ENCODE measurements around the gene AK8.

DNA sequence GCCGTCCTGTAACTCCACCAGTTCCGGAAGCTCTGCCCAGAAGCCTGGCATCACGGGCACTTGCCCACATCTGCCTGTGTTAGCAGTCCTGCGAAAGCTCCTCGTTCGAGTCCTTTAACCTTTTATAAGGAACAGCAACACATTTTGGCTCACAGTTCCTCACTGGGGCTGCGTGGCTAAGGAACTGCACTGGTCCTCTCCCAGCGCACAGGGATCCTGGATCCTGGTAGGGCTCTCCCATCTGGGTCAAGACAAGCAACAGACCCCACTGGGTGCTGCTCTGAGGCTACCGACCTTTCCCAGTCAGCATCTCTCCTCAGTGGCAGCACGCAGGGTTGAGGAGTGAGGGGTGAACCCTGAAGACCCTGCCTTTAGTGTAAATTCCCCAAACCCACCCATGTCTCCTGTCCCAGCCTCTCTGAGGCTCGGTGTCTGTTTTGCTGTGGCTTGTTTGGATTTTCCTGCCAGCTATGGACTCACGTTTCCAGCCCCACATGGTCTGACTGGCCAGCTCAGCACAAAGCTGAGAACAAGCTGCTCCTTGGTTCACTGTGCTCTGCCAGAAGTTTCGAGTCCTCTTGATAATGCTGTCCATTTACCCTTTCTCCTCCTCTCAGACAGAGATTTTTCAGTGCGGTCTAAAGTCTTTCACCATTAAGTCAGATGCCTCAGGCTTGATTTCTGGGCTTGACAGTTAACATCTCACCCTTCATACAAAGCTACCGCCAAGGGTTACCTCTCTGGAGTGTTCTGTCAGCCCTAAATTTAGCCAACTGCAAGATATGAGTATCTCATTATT is 80.0 kb downstream of the AK8 start:
- TF ChIP-seq POLR2A (IDR thresholded peaks at IDR 0.05; ENCODE audit: borderline replicate concordance, extremely low read depth, insufficient read depth, insufficient read length), result no peak
- TF ChIP-seq, protein P1, sequence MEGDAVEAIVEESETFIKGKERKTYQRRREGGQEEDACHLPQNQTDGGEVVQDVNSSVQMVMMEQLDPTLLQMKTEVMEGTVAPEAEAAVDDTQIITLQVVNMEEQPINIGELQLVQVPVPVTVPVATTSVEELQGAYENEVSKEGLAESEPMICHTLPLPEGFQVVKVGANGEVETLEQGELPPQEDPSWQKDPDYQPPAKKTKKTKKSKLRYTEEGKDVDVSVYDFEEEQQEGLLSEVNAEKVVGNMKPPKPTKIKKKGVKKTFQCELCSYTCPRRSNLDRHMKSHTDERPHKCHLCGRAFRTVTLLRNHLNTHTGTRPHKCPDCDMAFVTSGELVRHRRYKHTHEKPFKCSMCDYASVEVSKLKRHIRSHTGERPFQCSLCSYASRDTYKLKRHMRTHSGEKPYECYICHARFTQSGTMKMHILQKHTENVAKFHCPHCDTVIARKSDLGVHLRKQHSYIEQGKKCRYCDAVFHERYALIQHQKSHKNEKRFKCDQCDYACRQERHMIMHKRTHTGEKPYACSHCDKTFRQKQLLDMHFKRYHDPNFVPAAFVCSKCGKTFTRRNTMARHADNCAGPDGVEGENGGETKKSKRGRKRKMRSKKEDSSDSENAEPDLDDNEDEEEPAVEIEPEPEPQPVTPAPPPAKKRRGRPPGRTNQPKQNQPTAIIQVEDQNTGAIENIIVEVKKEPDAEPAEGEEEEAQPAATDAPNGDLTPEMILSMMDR (IDR thresholded peaks at IDR 0.05 in 2 of 3, conservative IDR thresholded peaks at IDR 0.05 in 1 of 3; ENCODE audit: borderline replicate concordance in 1 of 3, insufficient read depth in 1 of 3, low read depth in 2 of 3, low read length in 2 of 3), result no peak
- no peak for TF ChIP-seq SP1 (IDR thresholded peaks at IDR 0.05; ENCODE audit: low read depth)
- no peak for TF ChIP-seq SRF (IDR thresholded peaks at IDR 0.05; ENCODE audit: low read depth)
- no peak for TF ChIP-seq YY1 (IDR thresholded peaks at IDR 0.05; ENCODE audit: extremely low read depth, insufficient replicate concordance, low read depth, low read length)
- no peak for TF ChIP-seq EZH2phosphoT487 (IDR thresholded peaks at IDR 0.05; ENCODE audit: borderline replicate concordance)
- no peak for TF ChIP-seq EZH2 (IDR thresholded peaks at IDR 0.05)
- TF ChIP-seq, protein P2, sequence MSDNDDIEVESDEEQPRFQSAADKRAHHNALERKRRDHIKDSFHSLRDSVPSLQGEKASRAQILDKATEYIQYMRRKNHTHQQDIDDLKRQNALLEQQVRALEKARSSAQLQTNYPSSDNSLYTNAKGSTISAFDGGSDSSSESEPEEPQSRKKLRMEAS (IDR thresholded peaks at IDR 0.05), result no peak
- no peak for TF ChIP-seq ZNF274 (IDR thresholded peaks at IDR 0.05; ENCODE audit: low read depth, low read length)
- TF ChIP-seq, protein P3, sequence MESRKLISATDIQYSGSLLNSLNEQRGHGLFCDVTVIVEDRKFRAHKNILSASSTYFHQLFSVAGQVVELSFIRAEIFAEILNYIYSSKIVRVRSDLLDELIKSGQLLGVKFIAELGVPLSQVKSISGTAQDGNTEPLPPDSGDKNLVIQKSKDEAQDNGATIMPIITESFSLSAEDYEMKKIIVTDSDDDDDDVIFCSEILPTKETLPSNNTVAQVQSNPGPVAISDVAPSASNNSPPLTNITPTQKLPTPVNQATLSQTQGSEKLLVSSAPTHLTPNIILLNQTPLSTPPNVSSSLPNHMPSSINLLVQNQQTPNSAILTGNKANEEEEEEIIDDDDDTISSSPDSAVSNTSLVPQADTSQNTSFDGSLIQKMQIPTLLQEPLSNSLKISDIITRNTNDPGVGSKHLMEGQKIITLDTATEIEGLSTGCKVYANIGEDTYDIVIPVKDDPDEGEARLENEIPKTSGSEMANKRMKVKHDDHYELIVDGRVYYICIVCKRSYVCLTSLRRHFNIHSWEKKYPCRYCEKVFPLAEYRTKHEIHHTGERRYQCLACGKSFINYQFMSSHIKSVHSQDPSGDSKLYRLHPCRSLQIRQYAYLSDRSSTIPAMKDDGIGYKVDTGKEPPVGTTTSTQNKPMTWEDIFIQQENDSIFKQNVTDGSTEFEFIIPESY (IDR thresholded peaks at IDR 0.05; ENCODE audit: extremely low read depth, insufficient replicate concordance, low read length), result no peak
- TF ChIP-seq, protein P4, sequence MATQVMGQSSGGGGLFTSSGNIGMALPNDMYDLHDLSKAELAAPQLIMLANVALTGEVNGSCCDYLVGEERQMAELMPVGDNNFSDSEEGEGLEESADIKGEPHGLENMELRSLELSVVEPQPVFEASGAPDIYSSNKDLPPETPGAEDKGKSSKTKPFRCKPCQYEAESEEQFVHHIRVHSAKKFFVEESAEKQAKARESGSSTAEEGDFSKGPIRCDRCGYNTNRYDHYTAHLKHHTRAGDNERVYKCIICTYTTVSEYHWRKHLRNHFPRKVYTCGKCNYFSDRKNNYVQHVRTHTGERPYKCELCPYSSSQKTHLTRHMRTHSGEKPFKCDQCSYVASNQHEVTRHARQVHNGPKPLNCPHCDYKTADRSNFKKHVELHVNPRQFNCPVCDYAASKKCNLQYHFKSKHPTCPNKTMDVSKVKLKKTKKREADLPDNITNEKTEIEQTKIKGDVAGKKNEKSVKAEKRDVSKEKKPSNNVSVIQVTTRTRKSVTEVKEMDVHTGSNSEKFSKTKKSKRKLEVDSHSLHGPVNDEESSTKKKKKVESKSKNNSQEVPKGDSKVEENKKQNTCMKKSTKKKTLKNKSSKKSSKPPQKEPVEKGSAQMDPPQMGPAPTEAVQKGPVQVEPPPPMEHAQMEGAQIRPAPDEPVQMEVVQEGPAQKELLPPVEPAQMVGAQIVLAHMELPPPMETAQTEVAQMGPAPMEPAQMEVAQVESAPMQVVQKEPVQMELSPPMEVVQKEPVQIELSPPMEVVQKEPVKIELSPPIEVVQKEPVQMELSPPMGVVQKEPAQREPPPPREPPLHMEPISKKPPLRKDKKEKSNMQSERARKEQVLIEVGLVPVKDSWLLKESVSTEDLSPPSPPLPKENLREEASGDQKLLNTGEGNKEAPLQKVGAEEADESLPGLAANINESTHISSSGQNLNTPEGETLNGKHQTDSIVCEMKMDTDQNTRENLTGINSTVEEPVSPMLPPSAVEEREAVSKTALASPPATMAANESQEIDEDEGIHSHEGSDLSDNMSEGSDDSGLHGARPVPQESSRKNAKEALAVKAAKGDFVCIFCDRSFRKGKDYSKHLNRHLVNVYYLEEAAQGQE (IDR thresholded peaks at IDR 0.05; ENCODE audit: low read depth), result no peak
- no peak for TF ChIP-seq RAD21 (IDR thresholded peaks at IDR 0.05; ENCODE audit: low read depth)
- TF ChIP-seq POLR2AphosphoS5 (IDR thresholded peaks at IDR 0.05; ENCODE audit: low read depth, low read length), result no peak
- TF ChIP-seq EGR1 (IDR thresholded peaks at IDR 0.05; ENCODE audit: low read depth), result no peak
